GM12873 (cell line): Measurements from ENCODE around the gene SH2D2A.

Source experiments
- CTCF ChIP-seq: IDR thresholded peaks from 2 replicates; pipeline ENCODE4 v1.5.1; 2012; ENCODE audit warnings: low read depth, mild to moderate bottlenecking, moderate library complexity, low read length, control low read depth; ENCODE audit not compliant: insufficient read depth; ENCODE audit errors: missing control alignments

SH2D2A gene

GRCh38 chr1:156804572-156805243 is 11.9 kb downstream of the SH2D2A start:
- no peak for TF ChIP-seq CTCF

- no peak for TF ChIP-seq CTCF
Measured at GRCh38 chr1:156804026-156804425, 12.6 kb downstream of the SH2D2A start.

DNA sequence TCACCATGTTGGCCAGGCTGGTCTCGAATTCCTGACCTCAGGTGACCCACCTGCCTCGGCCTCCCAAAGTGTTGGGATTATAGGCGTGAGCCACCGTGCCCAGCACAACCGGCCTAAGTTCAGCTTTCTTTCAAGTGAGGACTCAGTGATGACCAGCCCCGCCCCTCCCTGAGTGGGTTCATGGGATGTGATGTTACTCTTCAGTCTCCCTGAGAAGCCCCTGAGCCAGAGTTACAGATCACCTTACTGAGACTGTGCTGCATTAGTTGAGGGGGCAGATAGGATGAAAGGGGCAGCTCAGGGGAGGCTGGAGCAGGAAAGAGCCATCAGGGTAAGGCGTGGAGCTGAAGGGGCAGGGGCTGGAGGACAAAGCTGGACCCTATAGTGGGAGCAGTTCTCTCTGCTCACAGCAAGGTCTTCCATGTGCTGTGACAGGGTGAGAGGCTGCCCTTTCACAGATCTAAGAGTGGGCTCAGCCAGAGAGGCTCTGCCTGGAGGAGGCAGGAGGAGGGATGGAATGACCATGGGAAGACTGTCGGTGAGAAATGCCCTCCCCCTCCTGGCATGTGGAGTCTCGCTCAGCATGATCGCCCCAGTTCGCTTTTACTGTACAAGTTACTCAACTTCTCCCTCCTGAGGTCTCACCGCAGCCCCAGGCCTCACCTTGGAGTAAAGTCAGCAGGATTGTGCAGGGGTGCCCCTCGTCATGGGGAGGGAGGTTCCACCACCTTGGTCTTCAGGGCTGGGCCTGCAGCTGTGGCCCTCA is 13.4 kb downstream of the SH2D2A start:
- no peak for TF ChIP-seq CTCF

DNA sequence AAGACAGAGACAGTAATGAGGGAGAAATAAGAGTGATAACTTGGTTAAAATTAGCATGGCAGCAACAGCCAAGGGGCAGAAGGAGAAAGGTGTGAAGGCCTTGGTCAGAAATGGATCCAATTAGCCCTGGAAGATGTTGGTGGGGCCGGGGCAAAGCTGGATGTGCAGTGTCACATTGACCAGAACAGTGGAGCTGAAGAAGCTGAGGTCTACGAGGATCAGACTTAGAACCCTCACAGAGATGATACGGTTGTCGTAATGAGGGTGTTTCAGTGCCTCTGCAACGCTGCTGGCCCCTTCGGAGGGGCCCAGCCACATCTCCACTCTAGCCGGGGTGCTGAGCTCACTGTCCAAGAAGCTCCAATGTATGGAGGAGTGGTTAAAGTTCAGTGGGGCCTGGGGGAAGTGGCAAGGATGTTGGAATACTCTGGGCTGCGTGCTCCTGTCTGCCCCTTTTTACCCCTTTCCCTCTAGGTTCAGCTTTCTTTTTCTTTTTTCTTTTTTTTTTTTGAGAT is 14.2 kb downstream of the SH2D2A start:
- no peak for TF ChIP-seq CTCF

DNA sequence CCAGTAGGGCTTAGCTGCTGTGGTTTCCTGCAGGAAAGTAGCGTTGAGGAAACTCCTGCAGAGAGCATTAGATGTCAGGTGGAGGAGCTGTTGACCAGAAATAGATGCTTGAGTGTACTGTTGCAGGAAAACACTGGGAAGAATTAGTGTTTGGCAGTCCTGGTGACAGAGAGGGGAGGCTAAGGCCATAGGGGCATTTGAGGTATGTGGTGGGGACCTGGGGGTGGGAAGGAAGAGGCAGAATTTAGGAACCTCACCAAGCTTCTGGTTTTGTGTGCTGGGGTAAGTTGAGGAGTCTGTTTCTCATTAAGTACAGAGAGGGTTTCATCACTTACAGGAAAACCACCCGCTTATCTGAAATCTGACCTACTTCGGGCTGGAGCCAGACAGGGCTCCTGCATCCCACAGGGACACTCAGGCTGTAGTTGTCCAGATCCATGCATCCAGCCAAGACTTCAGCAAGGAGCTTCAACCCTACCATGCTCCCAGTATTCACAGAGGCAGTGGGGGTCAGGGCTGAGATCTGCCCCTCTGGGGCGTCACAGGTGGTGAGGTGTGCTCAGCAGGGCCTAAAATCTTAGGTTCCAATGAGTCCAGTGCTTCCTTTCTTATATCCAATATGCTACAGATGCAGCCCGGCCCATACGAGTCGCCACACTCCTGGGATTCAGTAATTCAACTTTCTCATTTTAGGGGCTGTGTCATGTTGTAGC is 15.1 kb downstream of the SH2D2A start:
- TF ChIP-seq CTCF = no peak

DNA sequence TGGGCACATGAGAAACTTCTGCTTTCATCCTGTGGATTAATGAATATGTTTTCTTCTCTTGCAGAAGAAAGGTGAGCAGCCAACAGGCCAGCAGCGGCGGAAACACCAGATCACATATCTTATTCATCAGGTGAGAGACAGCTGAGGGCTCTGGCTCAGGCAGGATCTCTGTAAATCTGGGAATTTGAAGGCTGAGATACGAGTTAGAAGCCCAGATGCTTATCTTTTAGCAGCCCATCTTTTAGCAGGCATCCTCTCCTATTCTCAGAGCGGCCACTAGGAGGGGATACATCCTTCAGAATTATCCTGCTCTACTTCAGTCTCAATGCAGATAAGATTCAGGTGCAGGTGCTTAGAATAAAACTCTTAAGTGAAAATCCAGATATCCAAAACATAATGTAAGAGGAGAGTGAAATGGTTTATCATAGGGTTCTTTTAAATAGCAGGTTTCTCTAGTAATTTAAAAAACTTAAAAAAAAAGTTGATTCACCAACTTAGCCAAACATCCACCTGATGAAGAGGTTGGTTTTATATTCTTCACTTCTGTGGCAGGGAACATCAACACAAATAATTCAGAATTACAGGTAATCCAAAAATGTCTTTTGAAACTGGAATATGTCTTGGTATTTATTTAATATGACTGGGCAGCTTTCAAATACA is 19.3 kb downstream of the SH2D2A start:
- peak; percentile 83 for TF ChIP-seq CTCF
